ENCODE results near the gene TMEM259.
A peak's percentile ranks its signal among the peaks of the same experiment; 100 is the strongest.

Gene TMEM259

GRCh38 chr19:982567-983170, 38.3 kb downstream of the TMEM259 start:
- peak; percentile 62 for DNase-seq

GRCh38 chr19:980133-980998, 40.6 kb downstream of the TMEM259 start:
- DNase-seq, result no peak

DNA sequence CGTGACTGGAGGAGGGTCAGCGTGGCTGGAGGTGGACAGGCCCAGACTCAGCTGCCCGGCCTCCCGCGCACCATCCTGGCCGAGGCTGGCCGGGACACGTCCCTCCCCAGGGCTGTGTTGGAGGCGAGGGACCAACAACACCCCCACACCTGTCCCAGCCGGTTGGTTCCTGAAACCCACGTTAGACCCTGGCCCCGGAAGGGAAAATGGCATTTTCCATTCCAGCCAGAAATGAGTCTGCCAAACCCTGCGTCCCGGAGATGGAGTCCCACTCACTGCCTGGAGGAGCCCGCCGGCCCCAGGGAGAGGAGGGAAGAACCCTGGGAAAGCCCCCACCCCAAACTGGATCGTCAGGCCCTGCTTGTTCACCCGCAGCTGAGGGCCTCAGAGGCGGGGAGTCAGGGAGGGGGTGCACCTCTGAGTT, 41.6 kb downstream of the TMEM259 start:
- no peak for DNase-seq

DNA sequence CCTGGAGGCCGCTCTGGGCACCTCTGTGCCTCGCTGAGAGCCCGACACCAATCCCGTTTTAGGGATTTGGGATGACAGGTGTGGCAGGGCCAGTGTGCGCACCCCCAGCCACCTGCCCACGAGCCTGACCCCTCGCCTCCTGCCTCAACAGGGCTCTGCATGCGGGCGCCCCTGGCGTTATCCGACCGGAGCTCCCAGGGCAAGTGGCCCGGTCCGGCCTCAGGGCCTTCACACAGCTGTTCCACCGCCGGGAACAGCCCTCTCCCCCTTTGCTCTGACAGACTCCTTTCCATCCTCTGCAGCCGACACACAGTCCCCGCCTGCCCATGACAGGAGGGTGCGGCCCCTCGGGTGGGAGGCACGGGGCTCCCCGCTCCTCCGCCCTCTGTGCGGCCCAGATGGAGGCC, 43.9 kb downstream of the TMEM259 start:
- no peak for DNase-seq

DNA sequence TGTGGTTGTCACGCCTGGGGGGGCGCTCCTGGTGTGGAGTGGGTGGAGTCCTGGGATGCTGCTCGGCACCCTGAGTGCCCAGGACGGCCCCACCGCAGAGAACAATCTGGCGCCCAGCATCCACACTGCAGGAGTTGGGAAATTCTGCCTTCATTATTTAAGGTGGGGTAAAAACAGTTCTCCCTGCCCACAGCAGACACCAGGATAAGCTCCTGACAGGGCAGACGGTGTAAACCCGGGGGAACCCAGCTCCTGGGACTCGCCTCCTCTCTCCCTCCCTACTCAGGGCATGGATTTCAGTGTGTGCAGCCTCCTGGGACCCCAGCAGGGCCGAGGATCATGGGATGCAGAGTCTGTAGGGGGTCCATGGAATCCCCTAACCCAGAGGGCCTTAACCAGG, 44.4 kb downstream of the TMEM259 start:
- no peak for DNase-seq

DNA sequence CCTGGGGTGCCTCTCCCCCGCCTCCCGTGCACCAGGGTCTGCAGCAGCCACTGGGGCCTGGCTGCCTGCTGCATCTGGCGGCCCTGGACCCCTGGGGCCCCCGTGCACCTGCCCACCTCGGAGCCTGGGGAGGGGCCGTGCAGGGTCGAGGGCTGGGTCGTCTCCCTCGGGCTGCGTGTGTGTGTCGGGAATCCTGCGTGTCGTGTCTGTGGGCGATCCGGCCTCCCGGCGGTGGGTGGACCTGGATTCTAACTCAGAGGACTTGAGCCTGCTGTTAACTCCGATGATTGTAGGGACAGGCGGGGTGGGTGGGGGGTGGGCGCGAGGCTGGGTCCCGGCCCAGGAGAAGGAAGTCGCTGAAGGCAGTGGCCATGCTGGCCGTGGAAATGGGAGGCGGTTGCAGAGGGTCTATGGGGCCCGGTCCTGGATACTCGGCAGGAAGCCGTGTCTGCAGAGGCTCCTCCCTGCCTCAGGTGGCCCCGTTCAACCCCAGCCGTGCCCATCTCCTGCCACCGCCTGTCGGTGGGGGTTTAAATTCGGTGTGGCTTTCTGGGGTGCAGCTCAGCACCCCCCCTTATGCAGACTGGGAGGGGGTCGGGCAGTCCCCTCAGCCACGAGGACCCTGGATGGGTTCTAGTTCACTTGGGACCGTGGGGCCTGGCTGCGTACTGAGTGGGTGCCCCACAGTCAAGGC, 46.2 kb downstream of the TMEM259 start:
- DNase-seq, result no peak

DNA sequence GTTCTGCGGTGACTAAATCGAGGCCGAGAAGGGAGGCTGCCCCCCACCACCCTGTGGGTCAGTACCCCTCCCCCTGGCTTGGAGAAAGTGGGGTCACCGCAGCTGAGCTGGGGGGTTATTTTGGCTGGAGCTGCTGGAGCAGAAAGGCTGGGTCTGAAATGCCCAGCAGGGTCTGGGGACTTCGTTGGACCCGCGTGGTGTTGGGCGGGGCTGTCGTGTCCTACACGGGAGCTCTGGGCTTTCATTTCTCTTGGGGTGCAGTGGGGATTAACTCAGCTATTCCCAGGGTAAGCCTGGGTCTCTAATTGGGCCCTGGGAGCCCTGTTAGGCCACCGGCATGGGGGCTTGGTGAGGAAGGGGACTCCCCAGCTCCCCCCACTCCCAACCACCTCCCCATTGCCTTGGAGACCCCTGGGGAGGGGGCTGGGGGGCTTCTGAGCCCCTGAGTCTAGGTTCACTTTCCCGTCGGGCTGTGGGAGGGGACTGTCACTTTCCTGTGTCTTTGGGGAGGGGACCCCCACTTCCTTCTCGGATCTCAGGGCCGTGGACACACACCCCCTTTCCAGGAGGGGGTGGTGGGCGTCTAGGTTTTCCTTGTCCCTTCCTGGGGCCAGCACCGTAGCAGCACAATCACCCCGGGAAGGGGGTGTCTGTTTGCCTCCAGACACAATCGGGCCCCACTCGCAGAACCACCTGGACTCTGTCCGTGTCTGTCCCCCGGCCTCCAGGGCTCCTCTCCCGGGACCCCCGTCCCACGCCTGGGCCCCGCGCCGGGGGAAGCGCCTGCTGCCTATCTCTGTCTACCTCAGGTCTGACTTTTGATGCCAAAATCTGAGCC, 47.0 kb downstream of the TMEM259 start:
- DNase-seq, result no peak

GRCh38 chr19:972281-972680, 48.6 kb downstream of the TMEM259 start:
- no peak for DNase-seq

DNA sequence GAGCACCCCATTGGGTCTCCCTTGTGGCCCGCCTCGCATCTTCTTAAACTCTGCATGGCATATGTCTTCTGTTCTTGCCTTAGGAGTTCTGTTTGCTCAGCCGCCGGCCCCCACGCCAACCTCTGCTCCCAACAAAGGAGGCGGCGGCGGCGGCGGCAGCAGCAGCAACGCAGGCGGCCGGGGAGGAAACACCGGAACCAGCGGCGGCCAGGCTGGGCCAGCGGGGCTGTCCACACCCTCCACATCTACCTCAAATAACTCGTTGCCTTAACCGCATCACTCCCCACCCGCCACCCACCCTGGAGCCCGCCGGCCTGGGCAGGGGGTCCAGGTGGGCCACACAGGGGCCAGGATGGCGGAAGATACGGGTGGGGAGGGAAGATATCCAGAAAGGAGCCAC, 49.1 kb downstream of the TMEM259 start:
- no peak for DNase-seq

DNA sequence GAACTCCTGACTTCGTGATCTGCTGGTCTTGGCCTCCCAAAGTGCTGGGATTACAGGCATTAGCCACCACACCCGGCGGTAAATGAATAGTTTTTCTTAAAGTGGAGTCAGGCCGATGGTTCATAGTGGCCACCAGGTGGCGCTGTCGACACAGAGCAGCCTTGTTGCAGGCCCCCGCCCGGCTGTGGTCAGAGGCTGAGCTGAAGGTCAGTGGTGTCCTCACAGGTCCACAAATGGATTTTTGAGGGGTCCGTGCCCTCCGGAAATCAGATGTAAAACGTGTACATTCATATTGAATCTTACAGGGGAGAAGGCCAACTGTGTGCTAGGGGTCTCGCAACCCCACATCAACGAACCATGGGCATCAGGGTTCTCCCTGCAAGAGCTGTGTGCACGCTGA, 50.2 kb downstream of the TMEM259 start:
- no peak for DNase-seq

- no peak for DNase-seq
Observed at GRCh38 chr19:966485-967088, 54.3 kb downstream of the TMEM259 start.

DNA sequence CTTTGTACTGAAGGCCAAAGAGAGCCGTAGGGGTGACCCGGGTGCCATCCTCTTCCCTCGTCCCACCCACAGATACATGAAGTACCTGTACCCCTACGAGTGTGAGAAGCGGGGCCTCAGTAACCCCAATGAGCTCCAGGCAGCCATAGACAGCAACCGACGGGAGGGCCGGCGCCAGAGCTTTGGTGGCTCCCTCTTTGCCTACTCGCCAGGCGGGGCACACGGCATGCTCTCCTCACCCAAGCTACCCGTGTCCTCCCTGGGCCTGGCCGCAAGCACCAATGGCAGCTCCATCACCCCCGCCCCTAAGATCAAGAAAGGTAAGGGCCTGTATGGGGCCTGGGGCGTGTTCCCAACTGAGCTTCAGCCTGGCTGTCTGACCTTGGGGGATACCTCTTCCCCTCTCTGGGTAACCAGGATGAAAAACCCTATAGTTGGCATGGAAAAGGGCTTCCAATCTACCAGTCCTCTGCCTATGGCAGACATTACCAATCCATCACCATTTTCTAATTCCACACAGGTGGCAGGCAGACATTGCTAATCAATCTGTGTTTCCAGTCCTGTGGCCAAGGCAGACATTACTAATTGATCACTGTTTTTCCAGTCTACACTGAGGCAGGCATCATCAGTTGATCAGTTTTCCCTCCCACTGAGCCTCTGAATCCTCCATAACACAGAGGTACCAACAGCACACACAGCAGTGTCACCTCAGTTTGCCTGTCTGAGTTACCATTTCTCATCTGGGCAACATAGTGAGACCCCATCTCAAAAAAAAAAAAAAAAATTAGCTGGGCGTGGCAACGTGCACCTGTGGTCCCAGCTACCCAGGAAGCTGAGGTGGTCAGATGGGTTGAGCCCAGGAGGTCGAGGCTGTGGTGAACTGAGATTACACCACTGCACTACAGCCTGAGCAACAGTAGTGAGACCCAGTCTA, 55.9 kb downstream of the TMEM259 start:
- DNase-seq, result no peak

GRCh38 chr19:964116-964520, 56.8 kb downstream of the TMEM259 start:
- DNase-seq, result no peak

DNA sequence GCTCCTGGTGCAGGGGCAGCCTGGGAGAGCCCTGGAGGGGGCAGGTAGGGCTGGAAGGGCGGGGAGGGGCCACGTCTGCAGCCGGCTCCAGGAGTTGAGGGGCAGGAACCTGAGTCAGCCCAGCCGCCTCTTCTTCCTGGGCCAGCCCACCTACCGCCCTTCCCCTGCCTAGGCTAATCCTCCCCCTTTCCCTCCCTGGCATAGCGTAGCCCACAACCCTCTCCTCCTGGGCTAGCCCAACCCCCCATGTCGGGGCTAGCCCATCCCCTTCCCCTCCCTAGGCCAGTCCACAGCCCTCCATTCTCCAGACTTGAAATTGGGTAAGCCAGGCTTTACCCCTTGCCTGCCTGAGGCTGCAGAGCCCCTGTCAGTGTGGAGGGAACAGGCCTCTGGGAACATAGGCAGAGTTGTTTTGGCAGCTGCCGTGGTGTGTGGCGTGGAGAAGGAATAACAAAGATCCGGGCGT, 57.4 kb downstream of the TMEM259 start:
- no peak for DNase-seq

DNA sequence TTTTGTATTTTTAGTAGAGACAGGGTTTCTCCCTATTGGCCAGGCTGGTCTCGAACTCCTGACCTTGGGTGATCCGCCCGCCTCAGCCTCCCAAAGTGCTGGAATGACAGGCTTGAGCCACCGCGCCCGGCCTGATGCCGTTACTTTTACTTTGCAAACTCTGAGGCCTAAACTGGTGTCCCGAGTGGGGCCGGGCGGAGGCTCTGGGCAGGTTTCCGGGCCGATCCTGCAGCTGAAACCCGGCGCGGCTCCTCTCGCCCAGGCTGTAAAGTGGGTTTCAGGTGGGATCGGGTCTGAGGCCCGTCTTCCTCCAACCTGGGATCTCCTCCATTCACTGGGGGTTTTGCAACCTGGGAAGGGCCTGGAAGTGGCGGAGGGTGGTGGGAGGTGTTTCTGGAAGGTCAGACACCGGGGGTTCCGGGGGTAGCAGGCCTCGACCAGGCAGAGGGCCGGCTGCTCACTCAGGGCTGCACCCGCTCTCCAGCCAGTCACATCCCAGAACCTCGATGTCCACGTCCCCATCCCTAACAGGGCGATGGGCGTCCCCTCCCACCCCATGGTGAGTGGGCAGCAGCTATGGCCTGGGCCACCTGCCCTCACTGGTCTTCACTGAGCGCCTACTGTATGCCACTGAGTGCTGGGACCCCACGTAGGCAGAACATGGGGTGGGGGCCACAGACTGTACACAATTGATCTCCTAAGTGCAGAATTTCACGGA, 58.1 kb downstream of the TMEM259 start:
- no peak for DNase-seq

GRCh38 chr19:961866-962620, 58.9 kb downstream of the TMEM259 start:
- DNase-seq, result no peak

- no peak for DNase-seq
Observed at GRCh38 chr19:960601-960938, 60.4 kb downstream of the TMEM259 start.

- no peak for DNase-seq
Observed at GRCh38 chr19:960020-960419, 60.9 kb downstream of the TMEM259 start.

Measured in midbrain (tissue), 1 donor.